GM23338 (cell line): ENCODE measurements around the gene PKP3. TPM values are rescaled to one million over a fixed set of nuclear protein-coding genes. Genes with fewer than 3 reads are reported as not detected.

ENCODE experiments used
- ATAC-seq: fragments of 200-7000 bp; cut with Tn5 transposase; 3 replicates; pipeline ENCODE4 v1.9.1; 2020
- DNase-seq: peaks from one replicate; pipeline ENCODE4 v3.0.0-alpha.2; 2015; ENCODE audit warnings: low spot score
- H2AFZ ChIP-seq: fragments of 200-600 bp; sonication (generic); 2 replicates; pipeline ENCODE4 v1.8.0; 2016; ENCODE audit warnings: antibody characterized with exemption, mild to moderate bottlenecking, moderate library complexity
- H3F3A ChIP-seq: fragments of 200-600 bp; sonication (generic); replicated peaks from 2 replicates; pipeline ENCODE4 v1.8.0; 2017; ENCODE audit warnings: antibody characterized with exemption, mixed run types, low read depth
- H3K27ac ChIP-seq: fragments of 200-600 bp; sonication (generic); 2 replicates; pipeline ENCODE4 v1.6.1; 2016; ENCODE audit warnings: low read depth
- H3K27me3 ChIP-seq: fragments of 200-600 bp; sonication (generic); 2 replicates; pipeline ENCODE4 v1.8.0; 2016; ENCODE audit warnings: mild to moderate bottlenecking, mixed run types, moderate library complexity; ENCODE audit not compliant: insufficient read depth
- H3K36me3 ChIP-seq: fragments of 200-600 bp; sonication (generic); 2 replicates; pipeline ENCODE4 v1.8.0; 2016; ENCODE audit warnings: mild to moderate bottlenecking; ENCODE audit not compliant: insufficient read depth
- H3K4me1 ChIP-seq: fragments of 200-600 bp; sonication (generic); 2 replicates; pipeline ENCODE4 v1.8.0; 2016; ENCODE audit warnings: mild to moderate bottlenecking, moderate library complexity; ENCODE audit not compliant: insufficient read depth
- H3K4me2 ChIP-seq: fragments of 200-600 bp; sonication (generic); 2 replicates; pipeline ENCODE4 v1.7.1; 2017; ENCODE audit warnings: mixed run types
- H3K4me3 ChIP-seq: fragments of 200-600 bp; sonication (generic); 2 replicates; pipeline ENCODE4 v1.6.1; 2016; ENCODE audit warnings: mixed run types
- H3K79me2 ChIP-seq: fragments of 200-600 bp; sonication (generic); replicated peaks from 2 replicates; pipeline ENCODE4 v1.8.0; 2017; ENCODE audit warnings: mild to moderate bottlenecking; ENCODE audit not compliant: insufficient read depth
- H3K9me2 ChIP-seq: fragments of 200-600 bp; sonication (generic); 2 replicates; pipeline ENCODE4 v1.8.0; 2017; ENCODE audit not compliant: insufficient read depth
- H4K20me1 ChIP-seq: fragments of 200-600 bp; sonication (generic); replicated peaks from 2 replicates; pipeline ENCODE4 v1.8.0; 2017; ENCODE audit warnings: mild to moderate bottlenecking; ENCODE audit not compliant: insufficient read depth
- H3K27ac Mint-ChIP-seq: 2 replicates; pipeline ENCODE4 v1.8.0; 2020; ENCODE audit warnings: inconsistent platforms, mild to moderate bottlenecking, moderate library complexity, mixed read lengths
- H3K27me3 Mint-ChIP-seq: 3 replicates; pipeline ENCODE4 v1.8.0; 2022; ENCODE audit warnings: low read depth, mild to moderate bottlenecking, moderate library complexity, mixed read lengths, inconsistent platforms; ENCODE audit not compliant: insufficient read depth, poor library complexity
- H3K36me3 Mint-ChIP-seq: 3 replicates; pipeline ENCODE4 v1.8.0; 2021; ENCODE audit warnings: low read depth, mild to moderate bottlenecking, inconsistent platforms, moderate library complexity, mixed read lengths
- H3K4me1 Mint-ChIP-seq: 3 replicates; pipeline ENCODE4 v1.8.0; 2020; ENCODE audit warnings: mild to moderate bottlenecking, inconsistent platforms, mixed read lengths
- H3K4me3 Mint-ChIP-seq: 3 replicates; pipeline ENCODE4 v1.8.0; 2021; ENCODE audit warnings: moderate library complexity, mild to moderate bottlenecking, inconsistent platforms, mixed read lengths
- H3K9me3 Mint-ChIP-seq: 3 replicates; pipeline ENCODE4 v1.8.0; 2020; ENCODE audit warnings: moderate library complexity, mild to moderate bottlenecking, inconsistent platforms, mixed read lengths
- CREB1 ChIP-seq: fragments of 250-450 bp; sonication (Bioruptor Pico); IDR thresholded peaks from 2 replicates; pipeline ENCODE4 v1.5.0; 2020; ENCODE audit warnings: low read depth, mild to moderate bottlenecking, moderate library complexity
- CTCF ChIP-seq, 2 experiments: fragments of 200-600 bp in 1 of 2; sonication (generic) in 1 of 2; conservative IDR thresholded peaks; 2 replicates each; pipeline versions ENCODE4 v1.5.1 to v1.6.1; 2016 to 2017; ENCODE audit warnings: antibody characterized with exemption in 2 of 2, low read depth in 2 of 2, mild to moderate bottlenecking in 2 of 2, moderate library complexity in 1 of 2
- EZH2 ChIP-seq: fragments of 200-600 bp; sonication (generic); IDR thresholded peaks from one replicate; pipeline ENCODE4 v1.8.0; 2017; ENCODE audit warnings: antibody characterized with exemption, mild to moderate bottlenecking, low read depth; ENCODE audit not compliant: unreplicated experiment
- EZH2phosphoT487 ChIP-seq: fragments of 200-600 bp; sonication (generic); IDR thresholded peaks from one replicate; pipeline ENCODE4 v1.8.1; 2018; ENCODE audit warnings: antibody characterized with exemption; ENCODE audit not compliant: unreplicated experiment
- JUNB ChIP-seq: IDR thresholded peaks from one replicate; pipeline ENCODE4 v1.6.1; 2016; ENCODE audit warnings: antibody characterized with exemption; ENCODE audit not compliant: unreplicated experiment
- NANOG ChIP-seq: IDR thresholded peaks from 2 replicates; pipeline ENCODE4 v1.6.1; 2016; ENCODE audit warnings: antibody characterized with exemption, borderline replicate concordance
- POLR2AphosphoS5 ChIP-seq: IDR thresholded peaks from 2 replicates; pipeline ENCODE4 v1.6.1; 2016; ENCODE audit warnings: antibody characterized with exemption, low read depth
- STAT1 ChIP-seq: IDR thresholded peaks from one replicate; pipeline ENCODE4 v1.6.1; 2016; ENCODE audit warnings: antibody characterized with exemption; ENCODE audit not compliant: unreplicated experiment
- ZNF114 ChIP-seq: fragments of 250-450 bp; sonication (Bioruptor Pico); IDR thresholded peaks from 2 replicates; pipeline ENCODE4 v1.5.0; 2020; ENCODE audit warnings: mild to moderate bottlenecking, moderate library complexity
- ZNF331 ChIP-seq: fragments of 250-450 bp; sonication (Bioruptor Pico); IDR thresholded peaks from 2 replicates; pipeline ENCODE4 v1.5.0; 2020; ENCODE audit warnings: low read depth, mild to moderate bottlenecking, moderate library complexity
- polyA plus RNA-seq: library from polyadenylated mRNA; unstranded; fragments of >200 nt; fragmentation: Nextera tagmentation; extraction: Ambion mirVana; gene quantifications from 2 replicates; pipeline ENCODE4 v1.2.1, GENCODE V29; 2016
- total RNA-seq: library from RNA; depleted of rRNA; stranded (reverse); fragments of >200 nt; shearing (Covaris generic); gene quantifications from 2 replicates; pipeline ENCODE4 v1.2.3, GENCODE V29; 2014
- TF ChIP-seq, protein P1 (sequence below): IDR thresholded peaks from one replicate; pipeline ENCODE4 v1.6.1; 2018; ENCODE audit warnings: antibody characterized with exemption; ENCODE audit not compliant: unreplicated experiment
- TF ChIP-seq, protein P2 (sequence below): IDR thresholded peaks from 2 replicates; pipeline ENCODE4 v1.6.1; 2016; ENCODE audit warnings: antibody characterized with exemption
- TF ChIP-seq, protein P3 (sequence below): fragments of 250-450 bp; sonication (Bioruptor Pico); IDR thresholded peaks from 2 replicates; pipeline ENCODE4 v1.5.0; 2020; ENCODE audit warnings: mild to moderate bottlenecking, moderate library complexity

PKP3 gene
- total and polyA plus RNA-seq, 2 experiments from 2014 or later = 7.2 to 23.0 TPM

DNA sequence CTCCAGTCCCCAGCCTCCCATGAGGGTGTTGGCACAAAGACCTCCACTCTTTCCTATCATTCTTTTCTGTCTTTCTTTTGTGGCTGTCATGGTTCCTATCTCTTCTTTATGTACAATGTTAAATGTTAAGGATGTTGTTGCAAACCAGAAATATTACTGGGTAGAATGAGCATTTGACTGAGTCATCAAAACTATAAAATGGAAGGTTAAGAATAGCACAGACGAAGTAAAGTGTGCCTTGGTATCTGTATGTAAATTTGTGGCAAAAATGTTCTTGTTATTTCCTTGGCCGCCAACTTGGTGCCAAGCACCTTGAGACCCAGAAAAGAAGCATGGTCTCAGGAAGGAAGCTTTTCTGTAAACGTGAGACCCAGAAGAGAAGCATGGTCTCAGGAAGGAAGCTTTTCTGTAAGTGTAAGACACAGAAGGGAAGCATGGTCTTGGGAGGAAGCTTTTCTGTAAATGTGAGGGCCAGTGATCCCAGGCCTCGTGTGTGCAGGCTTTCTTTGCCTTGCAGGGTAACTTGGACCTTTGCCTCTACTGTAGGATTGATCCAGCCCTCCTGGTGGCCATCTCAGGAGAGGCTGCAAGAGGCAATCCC is 6.7 kb upstream of the PKP3 start:
- Mint-ChIP-seq H3K9me3 (peaks cover 26% of the 10 kb centered on the region), H3K4me1 (no peaks in the 10 kb centered on the region), H3K36me3 (peaks cover 15% of the 10 kb centered on the region), H3K27ac (no peak overlapping the region), H3K4me3 (no peak overlapping the region; the same call in 2 of the 3 replicates), H3K27me3 (peaks cover 5% of the 10 kb centered on the region)
- Histone ChIP-seq H3K27me3 (no peaks in the 10 kb centered on the region), H3K4me1 (no peaks in the 10 kb centered on the region), H2AFZ (no peak overlapping the region), H3K36me3 (no peaks in the 10 kb centered on the region), H3F3A (no peaks in the 10 kb centered on the region; the same call in 1 of the 2 replicates), H3K9me2 (no peaks in the 10 kb centered on the region), H3K4me3 (no peak overlapping the region), H4K20me1 (no peaks in the 10 kb centered on the region), H3K4me2 (no peak overlapping the region), H3K79me2 (no peaks in the 10 kb centered on the region), H3K27ac (no peak overlapping the region)
- ATAC-seq (no peak), DNase-seq (no peak)
- no peak for TF ChIP-seq POLR2AphosphoS5
- TF ChIP-seq CTCF (conservative IDR thresholded peaks at IDR 0.05; ENCODE audit: low read depth in 2 of 2) = no peak
- TF ChIP-seq JUNB = no peak
- TF ChIP-seq, protein P1, sequence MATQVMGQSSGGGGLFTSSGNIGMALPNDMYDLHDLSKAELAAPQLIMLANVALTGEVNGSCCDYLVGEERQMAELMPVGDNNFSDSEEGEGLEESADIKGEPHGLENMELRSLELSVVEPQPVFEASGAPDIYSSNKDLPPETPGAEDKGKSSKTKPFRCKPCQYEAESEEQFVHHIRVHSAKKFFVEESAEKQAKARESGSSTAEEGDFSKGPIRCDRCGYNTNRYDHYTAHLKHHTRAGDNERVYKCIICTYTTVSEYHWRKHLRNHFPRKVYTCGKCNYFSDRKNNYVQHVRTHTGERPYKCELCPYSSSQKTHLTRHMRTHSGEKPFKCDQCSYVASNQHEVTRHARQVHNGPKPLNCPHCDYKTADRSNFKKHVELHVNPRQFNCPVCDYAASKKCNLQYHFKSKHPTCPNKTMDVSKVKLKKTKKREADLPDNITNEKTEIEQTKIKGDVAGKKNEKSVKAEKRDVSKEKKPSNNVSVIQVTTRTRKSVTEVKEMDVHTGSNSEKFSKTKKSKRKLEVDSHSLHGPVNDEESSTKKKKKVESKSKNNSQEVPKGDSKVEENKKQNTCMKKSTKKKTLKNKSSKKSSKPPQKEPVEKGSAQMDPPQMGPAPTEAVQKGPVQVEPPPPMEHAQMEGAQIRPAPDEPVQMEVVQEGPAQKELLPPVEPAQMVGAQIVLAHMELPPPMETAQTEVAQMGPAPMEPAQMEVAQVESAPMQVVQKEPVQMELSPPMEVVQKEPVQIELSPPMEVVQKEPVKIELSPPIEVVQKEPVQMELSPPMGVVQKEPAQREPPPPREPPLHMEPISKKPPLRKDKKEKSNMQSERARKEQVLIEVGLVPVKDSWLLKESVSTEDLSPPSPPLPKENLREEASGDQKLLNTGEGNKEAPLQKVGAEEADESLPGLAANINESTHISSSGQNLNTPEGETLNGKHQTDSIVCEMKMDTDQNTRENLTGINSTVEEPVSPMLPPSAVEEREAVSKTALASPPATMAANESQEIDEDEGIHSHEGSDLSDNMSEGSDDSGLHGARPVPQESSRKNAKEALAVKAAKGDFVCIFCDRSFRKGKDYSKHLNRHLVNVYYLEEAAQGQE = no peak
- no peak for TF ChIP-seq EZH2phosphoT487
- TF ChIP-seq, protein P2, sequence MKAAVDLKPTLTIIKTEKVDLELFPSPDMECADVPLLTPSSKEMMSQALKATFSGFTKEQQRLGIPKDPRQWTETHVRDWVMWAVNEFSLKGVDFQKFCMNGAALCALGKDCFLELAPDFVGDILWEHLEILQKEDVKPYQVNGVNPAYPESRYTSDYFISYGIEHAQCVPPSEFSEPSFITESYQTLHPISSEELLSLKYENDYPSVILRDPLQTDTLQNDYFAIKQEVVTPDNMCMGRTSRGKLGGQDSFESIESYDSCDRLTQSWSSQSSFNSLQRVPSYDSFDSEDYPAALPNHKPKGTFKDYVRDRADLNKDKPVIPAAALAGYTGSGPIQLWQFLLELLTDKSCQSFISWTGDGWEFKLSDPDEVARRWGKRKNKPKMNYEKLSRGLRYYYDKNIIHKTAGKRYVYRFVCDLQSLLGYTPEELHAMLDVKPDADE = no peak
- TF ChIP-seq ZNF114 = no peak
- TF ChIP-seq, protein P3, sequence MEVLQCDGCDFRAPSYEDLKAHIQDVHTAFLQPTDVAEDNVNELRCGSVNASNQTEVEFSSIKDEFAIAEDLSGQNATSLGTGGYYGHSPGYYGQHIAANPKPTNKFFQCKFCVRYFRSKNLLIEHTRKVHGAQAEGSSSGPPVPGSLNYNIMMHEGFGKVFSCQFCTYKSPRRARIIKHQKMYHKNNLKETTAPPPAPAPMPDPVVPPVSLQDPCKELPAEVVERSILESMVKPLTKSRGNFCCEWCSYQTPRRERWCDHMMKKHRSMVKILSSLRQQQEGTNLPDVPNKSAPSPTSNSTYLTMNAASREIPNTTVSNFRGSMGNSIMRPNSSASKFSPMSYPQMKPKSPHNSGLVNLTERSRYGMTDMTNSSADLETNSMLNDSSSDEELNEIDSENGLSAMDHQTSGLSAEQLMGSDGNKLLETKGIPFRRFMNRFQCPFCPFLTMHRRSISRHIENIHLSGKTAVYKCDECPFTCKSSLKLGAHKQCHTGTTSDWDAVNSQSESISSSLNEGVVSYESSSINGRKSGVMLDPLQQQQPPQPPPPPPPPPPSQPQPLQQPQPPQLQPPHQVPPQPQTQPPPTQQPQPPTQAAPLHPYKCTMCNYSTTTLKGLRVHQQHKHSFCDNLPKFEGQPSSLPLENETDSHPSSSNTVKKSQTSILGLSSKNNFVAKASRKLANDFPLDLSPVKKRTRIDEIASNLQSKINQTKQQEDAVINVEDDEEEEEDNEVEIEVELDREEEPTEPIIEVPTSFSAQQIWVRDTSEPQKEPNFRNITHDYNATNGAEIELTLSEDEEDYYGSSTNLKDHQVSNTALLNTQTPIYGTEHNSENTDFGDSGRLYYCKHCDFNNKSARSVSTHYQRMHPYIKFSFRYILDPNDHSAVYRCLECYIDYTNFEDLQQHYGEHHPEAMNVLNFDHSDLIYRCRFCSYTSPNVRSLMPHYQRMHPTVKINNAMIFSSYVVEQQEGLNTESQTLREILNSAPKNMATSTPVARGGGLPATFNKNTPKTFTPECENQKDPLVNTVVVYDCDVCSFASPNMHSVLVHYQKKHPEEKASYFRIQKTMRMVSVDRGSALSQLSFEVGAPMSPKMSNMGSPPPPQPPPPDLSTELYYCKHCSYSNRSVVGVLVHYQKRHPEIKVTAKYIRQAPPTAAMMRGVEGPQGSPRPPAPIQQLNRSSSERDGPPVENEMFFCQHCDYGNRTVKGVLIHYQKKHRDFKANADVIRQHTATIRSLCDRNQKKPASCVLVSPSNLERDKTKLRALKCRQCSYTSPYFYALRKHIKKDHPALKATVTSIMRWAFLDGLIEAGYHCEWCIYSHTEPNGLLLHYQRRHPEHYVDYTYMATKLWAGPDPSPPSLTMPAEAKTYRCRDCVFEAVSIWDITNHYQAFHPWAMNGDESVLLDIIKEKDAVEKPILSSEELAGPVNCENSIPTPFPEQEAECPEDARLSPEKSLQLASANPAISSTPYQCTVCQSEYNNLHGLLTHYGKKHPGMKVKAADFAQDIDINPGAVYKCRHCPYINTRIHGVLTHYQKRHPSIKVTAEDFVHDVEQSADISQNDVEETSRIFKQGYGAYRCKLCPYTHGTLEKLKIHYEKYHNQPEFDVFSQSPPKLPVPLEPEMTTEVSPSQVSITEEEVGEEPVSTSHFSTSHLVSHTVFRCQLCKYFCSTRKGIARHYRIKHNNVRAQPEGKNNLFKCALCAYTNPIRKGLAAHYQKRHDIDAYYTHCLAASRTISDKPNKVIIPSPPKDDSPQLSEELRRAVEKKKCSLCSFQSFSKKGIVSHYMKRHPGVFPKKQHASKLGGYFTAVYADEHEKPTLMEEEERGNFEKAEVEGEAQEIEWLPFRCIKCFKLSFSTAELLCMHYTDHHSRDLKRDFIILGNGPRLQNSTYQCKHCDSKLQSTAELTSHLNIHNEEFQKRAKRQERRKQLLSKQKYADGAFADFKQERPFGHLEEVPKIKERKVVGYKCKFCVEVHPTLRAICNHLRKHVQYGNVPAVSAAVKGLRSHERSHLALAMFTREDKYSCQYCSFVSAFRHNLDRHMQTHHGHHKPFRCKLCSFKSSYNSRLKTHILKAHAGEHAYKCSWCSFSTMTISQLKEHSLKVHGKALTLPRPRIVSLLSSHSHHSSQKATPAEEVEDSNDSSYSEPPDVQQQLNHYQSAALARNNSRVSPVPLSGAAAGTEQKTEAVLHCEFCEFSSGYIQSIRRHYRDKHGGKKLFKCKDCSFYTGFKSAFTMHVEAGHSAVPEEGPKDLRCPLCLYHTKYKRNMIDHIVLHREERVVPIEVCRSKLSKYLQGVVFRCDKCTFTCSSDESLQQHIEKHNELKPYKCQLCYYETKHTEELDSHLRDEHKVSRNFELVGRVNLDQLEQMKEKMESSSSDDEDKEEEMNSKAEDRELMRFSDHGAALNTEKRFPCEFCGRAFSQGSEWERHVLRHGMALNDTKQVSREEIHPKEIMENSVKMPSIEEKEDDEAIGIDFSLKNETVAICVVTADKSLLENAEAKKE (CRISPR knock-in tag) = no peak
- no peak for TF ChIP-seq CREB1
- TF ChIP-seq STAT1 = no peak
- TF ChIP-seq EZH2 = no peak
- TF ChIP-seq ZNF331 (CRISPR knock-in tag) = no peak
- no peak for TF ChIP-seq NANOG
